Esophagus squamous epithelium (tissue), 5 donors: Measurements from ENCODE around the gene CYLD. TPM values are rescaled to one million over a fixed set of nuclear protein-coding genes. Genes with fewer than 3 reads are reported as not detected.

Experiments used
- DNase-seq: peaks from one replicate; lab custom pipeline; 2025; lab: John Stamatoyannopoulos, UW
- H3K27ac ChIP-seq, 4 donors: fragments of 200-600 bp; sonication (generic); one replicate each; pipeline ENCODE4 v1.5.1; 2016 to 2019; ENCODE audit warnings: mild to moderate bottlenecking in 1 of 4
- H3K27me3 ChIP-seq, 4 donors: fragments of 200-600 bp; sonication (generic); 1 replicate in 3 of 4; 2 replicates in 1 of 4; pipeline versions ENCODE4 v1.5.1 to v1.6.0; 2017 to 2021; ENCODE audit warnings: antibody characterized with exemption in 1 of 4
- H3K36me3 ChIP-seq, 3 donors: fragments of 200-600 bp; sonication (generic); one replicate each; pipeline ENCODE4 v1.5.1; 2016 to 2019
- H3K4me1 ChIP-seq, 3 donors: fragments of 200-600 bp; sonication (generic); one replicate each; pipeline ENCODE4 v1.5.1; 2017 to 2019
- H3K4me3 ChIP-seq, 4 donors: fragments of 200-600 bp; sonication (generic); 1 replicate in 3 of 4; 2 replicates in 1 of 4; pipeline ENCODE4 v1.5.1; 2016 to 2019; ENCODE audit warnings: mild to moderate bottlenecking in 2 of 4, moderate library complexity in 1 of 4
- H3K9me3 ChIP-seq, 3 donors: fragments of 200-600 bp; sonication (generic); one replicate each; pipeline ENCODE4 v1.5.1; 2016 to 2019
- POLR2A ChIP-seq, 4 donors: fragments of 450-650 bp; IDR thresholded peaks; one replicate each; pipeline ENCODE4 v1.6.1; 2017; ENCODE audit warnings: antibody characterized with exemption in 4 of 4, mild to moderate bottlenecking in 4 of 4, moderate library complexity in 3 of 4
- WGBS, 2 donors: methylation state at CpG; one replicate each; pipeline ENCODE4 v1.1.5; 2018; 5-methylcytosine and 5-hydroxymethylcytosine counted together
- intact Hi-C: fragments of 100-400 bp; cut with DNase I; formaldehyde crosslinking; loops from one replicate; pipeline ENCODE4 v1.15.0; 2022
- total RNA-seq, 4 donors: library from RNA; depleted of rRNA; stranded (reverse); fragments of >200 nt; gene quantifications; one replicate each; pipeline ENCODE4 v1.1.0, GENCODE V29; 2016
- TF ChIP-seq, protein P1 (sequence below), 6 experiments: fragments of 450-650 bp in 4 of 6; fragments of 200-600 bp in 2 of 6; sonication (generic) in 2 of 6; IDR thresholded peaks; one replicate each; pipeline ENCODE4 v1.5.1; 2016 to 2019; ENCODE audit warnings: antibody characterized with exemption in 6 of 6, mild to moderate bottlenecking in 4 of 6, moderate library complexity in 4 of 6
- donor health status: DM: yes; HTN: yes; CAD: no.

CYLD gene
- total RNA-seq, 4 donors from 2014 or later = 22.6 to 45.9 (median 36.0) TPM

DNA sequence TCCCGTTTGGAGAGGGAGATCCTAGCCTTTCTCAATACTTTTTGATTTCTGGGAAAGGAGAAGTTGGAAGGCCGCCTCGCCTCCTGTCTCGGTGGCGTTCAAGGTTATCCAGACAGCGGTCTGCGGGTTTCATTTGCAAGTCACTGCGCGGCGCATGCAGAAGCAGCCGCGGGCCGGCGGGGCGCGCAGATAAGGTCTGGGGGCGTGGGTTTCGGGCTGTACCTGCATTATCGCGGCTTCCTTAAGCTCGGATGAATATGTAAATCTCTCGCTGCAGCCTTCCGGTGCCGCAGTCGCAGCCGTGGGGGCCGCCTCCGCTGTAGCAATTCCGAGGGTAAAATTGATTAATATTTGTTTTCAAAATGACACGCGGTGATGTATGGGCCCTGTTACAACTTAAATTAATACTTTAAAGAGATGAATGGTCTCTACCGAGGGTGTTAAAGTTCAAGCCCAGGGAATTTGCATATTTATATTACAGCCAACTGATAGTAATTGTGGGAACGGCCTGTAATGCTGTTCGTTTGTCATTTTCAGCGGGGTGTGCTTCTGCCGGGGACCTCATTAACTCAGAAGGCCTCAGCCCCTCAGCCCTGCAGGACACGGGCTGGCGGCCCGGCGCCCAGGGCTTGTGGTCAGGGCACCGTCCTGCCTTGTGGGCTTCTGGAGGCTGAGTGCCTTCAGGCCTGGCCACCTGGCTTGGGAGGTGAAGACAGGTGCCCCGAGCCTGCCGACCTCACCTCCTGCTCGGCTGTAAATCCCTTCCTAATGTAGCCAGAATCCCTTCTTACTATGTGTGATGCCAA, 99.4 kb downstream of the CYLD start:
- H3K27ac ChIP-seq = no peak overlapping the region
- peaks cover 0 to 8% (median 0%) of the 10 kb centered on the region in 3 donors for H3K4me1 ChIP-seq
- H3K4me3 ChIP-seq = peak overlapping the region in 2 of 4 donors; percentile 24 to 57
- no peaks in the 10 kb centered on the region for H3K9me3 ChIP-seq
- H3K27me3 ChIP-seq = peaks cover 0 to 45% (median 0%) of the 10 kb centered on the region in 4 donors
- intact Hi-C loops = no loop called here
- 10 to 21% methylated on average over 11 to 26 of the region's 44 CpGs for WGBS, 2 donors
- H3K36me3 ChIP-seq = no peaks in the 10 kb centered on the region
- TF ChIP-seq POLR2A (IDR thresholded peaks at IDR 0.05) = no peak
- TF ChIP-seq, protein P1, sequence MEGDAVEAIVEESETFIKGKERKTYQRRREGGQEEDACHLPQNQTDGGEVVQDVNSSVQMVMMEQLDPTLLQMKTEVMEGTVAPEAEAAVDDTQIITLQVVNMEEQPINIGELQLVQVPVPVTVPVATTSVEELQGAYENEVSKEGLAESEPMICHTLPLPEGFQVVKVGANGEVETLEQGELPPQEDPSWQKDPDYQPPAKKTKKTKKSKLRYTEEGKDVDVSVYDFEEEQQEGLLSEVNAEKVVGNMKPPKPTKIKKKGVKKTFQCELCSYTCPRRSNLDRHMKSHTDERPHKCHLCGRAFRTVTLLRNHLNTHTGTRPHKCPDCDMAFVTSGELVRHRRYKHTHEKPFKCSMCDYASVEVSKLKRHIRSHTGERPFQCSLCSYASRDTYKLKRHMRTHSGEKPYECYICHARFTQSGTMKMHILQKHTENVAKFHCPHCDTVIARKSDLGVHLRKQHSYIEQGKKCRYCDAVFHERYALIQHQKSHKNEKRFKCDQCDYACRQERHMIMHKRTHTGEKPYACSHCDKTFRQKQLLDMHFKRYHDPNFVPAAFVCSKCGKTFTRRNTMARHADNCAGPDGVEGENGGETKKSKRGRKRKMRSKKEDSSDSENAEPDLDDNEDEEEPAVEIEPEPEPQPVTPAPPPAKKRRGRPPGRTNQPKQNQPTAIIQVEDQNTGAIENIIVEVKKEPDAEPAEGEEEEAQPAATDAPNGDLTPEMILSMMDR (IDR thresholded peaks at IDR 0.05) = no peak
- no peak for DNase-seq

DNA sequence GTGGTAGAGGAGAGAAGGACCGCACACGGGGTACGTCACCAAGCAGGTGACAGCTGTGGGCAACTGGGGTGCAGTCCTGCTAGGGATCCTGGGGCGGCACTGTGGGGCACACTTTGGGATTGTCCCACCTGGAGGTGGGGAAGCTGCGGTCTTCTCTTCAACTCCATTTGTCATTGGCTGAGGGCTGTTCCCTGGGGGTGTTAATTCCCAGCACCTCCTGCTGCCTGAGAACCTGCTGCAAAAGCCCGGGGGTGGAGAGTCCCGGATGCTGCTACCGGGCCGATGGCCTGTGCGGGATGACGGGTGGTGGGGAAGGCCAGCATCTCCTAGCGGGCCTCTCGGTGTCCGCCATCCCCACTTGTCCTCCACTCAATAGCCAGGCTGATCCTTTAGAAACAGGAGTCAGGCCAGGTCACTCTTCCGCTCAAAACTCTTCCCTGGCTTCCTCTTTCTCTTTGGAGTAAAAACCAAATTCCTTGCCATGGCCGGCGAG, 100.2 kb downstream of the CYLD start:
- TF ChIP-seq, protein P1 (IDR thresholded peaks at IDR 0.05) = no peak
- no peak for TF ChIP-seq POLR2A (IDR thresholded peaks at IDR 0.05)
- Histone ChIP-seq H3K4me3 (no peak overlapping the region), H3K27ac (no peak overlapping the region), H3K27me3 (peaks cover 0 to 42% (median 0%) of the 10 kb centered on the region in 4 donors), H3K9me3 (no peaks in the 10 kb centered on the region), H3K36me3 (no peaks in the 10 kb centered on the region), H3K4me1 (peaks cover 0 to 8% (median 0%) of the 10 kb centered on the region in 3 donors)
- intact Hi-C loops = no loop called here
- no peak for DNase-seq
- 87 to 88% methylated on average over 13 to 14 of the region's 17 CpGs for WGBS, 2 donors

DNA sequence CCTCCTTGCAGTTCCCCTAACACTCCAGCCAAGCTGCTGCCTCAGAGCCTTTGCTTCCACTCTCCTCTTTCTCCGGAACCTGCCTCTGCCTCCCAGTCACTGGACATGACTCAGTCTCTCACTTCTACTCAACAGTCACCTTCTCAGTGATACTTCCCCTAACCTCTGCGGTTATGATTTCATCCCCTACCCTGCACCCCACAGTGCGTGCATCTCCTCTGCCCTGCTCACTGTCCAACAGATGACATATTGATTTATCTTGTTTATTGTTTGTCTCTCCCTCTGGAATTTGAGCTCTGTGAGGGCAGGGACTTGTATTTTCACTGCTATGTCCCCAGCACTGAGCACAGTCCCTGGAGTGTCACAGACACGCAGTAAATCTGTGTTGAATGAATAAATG, 100.7 kb downstream of the CYLD start:
- WGBS, 2 donors = 62 to 89% methylated on average over 3 to 4 of the region's 4 CpGs
- H3K27me3 ChIP-seq = peaks cover 0 to 40% (median 0%) of the 10 kb centered on the region in 4 donors
- intact Hi-C loops = no loop called here
- H3K27ac ChIP-seq = no peak overlapping the region
- peaks cover 0 to 8% (median 0%) of the 10 kb centered on the region in 3 donors for H3K4me1 ChIP-seq
- H3K36me3 ChIP-seq = no peaks in the 10 kb centered on the region
- H3K9me3 ChIP-seq = no peaks in the 10 kb centered on the region
- no peak overlapping the region for H3K4me3 ChIP-seq
- no peak for DNase-seq
- TF ChIP-seq, protein P1 (IDR thresholded peaks at IDR 0.05) = no peak
- no peak for TF ChIP-seq POLR2A (IDR thresholded peaks at IDR 0.05)

DNA sequence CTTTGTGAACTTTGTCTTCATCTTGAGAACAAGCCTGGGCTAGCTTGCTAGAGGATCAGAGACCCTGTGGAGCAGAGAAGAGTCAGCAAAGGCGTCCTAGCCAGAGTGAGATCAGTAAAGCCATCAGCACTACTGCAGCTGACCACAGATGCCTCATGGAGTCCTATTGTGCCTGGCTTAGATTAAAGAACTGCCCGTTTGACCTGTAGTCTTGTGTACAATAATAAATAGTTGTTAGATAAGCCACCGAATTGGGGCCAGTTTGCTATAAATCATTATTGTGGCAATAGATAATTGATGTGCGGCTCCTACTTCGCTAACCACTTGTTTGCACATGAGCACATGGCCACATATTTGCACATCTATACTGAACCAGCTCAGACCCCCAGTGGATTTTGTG, 103.0 kb downstream of the CYLD start:
- Histone ChIP-seq H3K9me3 (no peaks in the 10 kb centered on the region), H3K4me3 (no peak overlapping the region), H3K4me1 (peaks cover 0 to 8% (median 0%) of the 10 kb centered on the region in 3 donors), H3K27ac (no peak overlapping the region), H3K27me3 (peaks cover 0 to 37% (median 0%) of the 10 kb centered on the region in 4 donors), H3K36me3 (no peaks in the 10 kb centered on the region)
- intact Hi-C loops = no loop called here
- TF ChIP-seq, protein P1 (IDR thresholded peaks at IDR 0.05) = no peak
- TF ChIP-seq POLR2A (IDR thresholded peaks at IDR 0.05) = no peak
- DNase-seq = no peak
- 45 to 48% methylated on average over 5 of the region's 5 CpGs for WGBS, 2 donors

DNA sequence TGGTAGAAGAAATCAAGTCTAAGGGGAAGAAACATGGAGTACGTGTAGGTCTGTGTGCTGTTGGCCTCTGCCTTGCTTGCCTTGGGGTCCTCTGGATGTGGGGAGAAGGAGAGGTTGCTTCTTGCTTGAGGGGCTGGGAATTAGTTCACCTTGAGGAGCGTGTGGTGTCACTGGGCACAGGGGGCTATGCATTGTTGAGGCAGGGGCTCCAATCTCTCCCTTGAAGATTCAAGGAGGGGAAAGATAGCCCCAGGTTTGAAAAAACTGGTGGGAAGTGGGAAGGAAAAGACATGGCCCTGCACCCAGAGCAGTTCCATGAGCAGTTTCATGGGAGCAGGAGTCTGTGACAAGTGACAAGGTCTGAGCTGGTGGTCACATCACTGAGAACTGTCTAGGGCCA, 103.4 kb downstream of the CYLD start:
- DNase-seq = no peak
- TF ChIP-seq, protein P1 (IDR thresholded peaks at IDR 0.05) = no peak
- TF ChIP-seq POLR2A (IDR thresholded peaks at IDR 0.05) = no peak
- H3K36me3 ChIP-seq = no peaks in the 10 kb centered on the region
- intact Hi-C loops = no loop called here
- H3K9me3 ChIP-seq = no peaks in the 10 kb centered on the region
- peaks cover 0 to 32% (median 0%) of the 10 kb centered on the region in 4 donors for H3K27me3 ChIP-seq
- 67 to 89% methylated on average over 1 to 2 of the region's 2 CpGs for WGBS, 2 donors
- H3K27ac ChIP-seq = no peak overlapping the region
- peaks cover 0 to 8% (median 0%) of the 10 kb centered on the region in 3 donors for H3K4me1 ChIP-seq
- no peak overlapping the region for H3K4me3 ChIP-seq
